ENCODE results near the gene POR. TPM values are rescaled to one million over a fixed set of nuclear protein-coding genes. Genes with fewer than 3 reads are reported as not detected.
"Not testable (repeated sequence)": the region's sequence is repeated elsewhere in the genome, so short reads cannot be mapped to it uniquely, and the experiment has no call there.

POR gene
- total RNA-seq, 2 experiments from 2014 or later, result 22.8 to 25.2 TPM

DNA sequence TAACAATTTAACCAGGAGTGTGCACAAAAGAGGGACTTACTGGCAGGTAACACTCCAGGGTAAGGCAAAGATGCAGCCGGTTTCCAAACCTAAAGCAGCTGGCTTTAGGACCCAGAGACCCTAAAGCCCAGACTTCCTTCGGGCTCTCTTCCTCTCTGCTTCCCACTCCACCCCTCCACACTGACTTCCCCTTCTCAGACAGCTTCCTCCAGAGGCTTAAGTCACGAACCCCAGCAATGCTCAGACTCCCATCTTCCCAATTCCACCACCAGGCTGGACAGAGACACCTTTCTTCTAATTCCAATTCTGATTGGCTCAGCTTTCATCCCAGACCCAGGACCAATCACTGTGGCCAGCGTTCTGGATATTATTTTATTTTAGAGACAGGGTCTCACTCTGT is 108.0 kb downstream of the POR start:
- peaks cover 16% of the 10 kb centered on the region for H3K36me3 Mint-ChIP-seq (ENCODE audit: low read depth)
- H3K4me1 Mint-ChIP-seq (ENCODE audit: low read depth), result peaks cover 8% of the 10 kb centered on the region
- ChIA-PET POLR2A (interaction anchor here (0.9 to 1.1 kb wide), 2 partner anchors 12 to 157 kb away, joined by 3 to 4 read pairs; no protein-coding TSS in a partner anchor), CTCF (interaction anchor here (6.5 kb wide), 1 partner anchor 158 kb away, joined by 80 read pairs; no protein-coding TSS in a partner anchor)
- intact Hi-C loops (cut with micrococcal nuclease), result no loop called here
- H3K27me3 Mint-ChIP-seq, result no peaks in the 10 kb centered on the region
- no peaks in the 10 kb centered on the region for H3K9me3 Mint-ChIP-seq
- H3K27ac Mint-ChIP-seq, result no peak overlapping the region
- ATAC-seq (no peak), DNase-seq (no peak)
- no peak overlapping the region for H3K4me3 Mint-ChIP-seq
- TF ChIP-seq, protein P1, sequence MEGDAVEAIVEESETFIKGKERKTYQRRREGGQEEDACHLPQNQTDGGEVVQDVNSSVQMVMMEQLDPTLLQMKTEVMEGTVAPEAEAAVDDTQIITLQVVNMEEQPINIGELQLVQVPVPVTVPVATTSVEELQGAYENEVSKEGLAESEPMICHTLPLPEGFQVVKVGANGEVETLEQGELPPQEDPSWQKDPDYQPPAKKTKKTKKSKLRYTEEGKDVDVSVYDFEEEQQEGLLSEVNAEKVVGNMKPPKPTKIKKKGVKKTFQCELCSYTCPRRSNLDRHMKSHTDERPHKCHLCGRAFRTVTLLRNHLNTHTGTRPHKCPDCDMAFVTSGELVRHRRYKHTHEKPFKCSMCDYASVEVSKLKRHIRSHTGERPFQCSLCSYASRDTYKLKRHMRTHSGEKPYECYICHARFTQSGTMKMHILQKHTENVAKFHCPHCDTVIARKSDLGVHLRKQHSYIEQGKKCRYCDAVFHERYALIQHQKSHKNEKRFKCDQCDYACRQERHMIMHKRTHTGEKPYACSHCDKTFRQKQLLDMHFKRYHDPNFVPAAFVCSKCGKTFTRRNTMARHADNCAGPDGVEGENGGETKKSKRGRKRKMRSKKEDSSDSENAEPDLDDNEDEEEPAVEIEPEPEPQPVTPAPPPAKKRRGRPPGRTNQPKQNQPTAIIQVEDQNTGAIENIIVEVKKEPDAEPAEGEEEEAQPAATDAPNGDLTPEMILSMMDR (IDR thresholded peaks at IDR 0.05), result no peak

DNA sequence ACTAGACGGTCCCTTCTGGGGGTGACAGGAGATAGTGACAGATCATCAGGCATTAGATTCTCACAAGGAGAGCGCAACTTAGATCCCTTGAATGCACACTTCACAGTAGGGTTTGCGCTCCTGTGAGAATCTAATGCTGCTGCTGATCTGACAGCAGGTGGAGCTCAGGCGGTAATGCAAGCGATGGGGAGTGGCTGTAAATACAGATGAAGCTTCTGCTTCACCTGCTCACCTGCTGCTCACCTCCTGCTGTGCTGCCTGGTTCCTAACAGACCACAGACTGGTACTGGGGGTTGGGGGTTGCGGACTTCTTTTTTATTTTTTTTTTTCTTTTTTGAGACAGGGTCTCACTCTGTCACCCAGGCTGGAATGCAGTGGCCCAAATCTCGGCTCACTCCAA is 114.7 kb downstream of the POR start:
- POLR2A ChIA-PET, result not testable (repeated sequence)

DNA sequence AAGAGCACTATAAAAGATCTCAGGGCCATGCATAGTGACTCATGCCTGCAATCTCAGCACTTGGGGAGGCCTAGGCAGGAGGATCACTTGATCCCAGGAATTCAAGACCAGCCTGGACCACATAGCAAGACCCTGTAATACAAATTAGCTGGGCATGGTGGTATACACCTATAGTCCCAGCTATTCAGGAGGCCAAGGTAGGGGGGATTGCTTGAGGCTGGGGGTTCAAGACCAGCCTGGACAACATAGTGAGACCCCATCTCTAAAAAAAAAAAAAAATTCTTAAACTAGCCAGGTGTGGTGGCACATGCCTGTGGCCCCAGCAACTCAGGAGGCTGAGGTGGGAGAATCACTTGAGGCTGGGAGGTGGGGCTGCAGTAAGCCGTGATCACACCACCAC is 117.0 kb downstream of the POR start:
- Mint-ChIP-seq H3K27ac (no peak overlapping the region), H3K4me3 (no peak overlapping the region), H3K4me1 (ENCODE audit: low read depth) (peaks cover 5% of the 10 kb centered on the region), H3K9me3 (no peaks in the 10 kb centered on the region), H3K27me3 (no peaks in the 10 kb centered on the region), H3K36me3 (ENCODE audit: low read depth) (peaks cover 4% of the 10 kb centered on the region)
- intact Hi-C loops (cut with micrococcal nuclease), result no loop called here
- TF ChIP-seq, protein P1 (IDR thresholded peaks at IDR 0.05), result no peak
- ChIA-PET CTCF (interaction anchor here (1.2 kb wide), 1 partner anchor 12 kb away, joined by 3 read pairs; no protein-coding TSS in a partner anchor), POLR2A (no interaction called here)
- DNase-seq (no peak), ATAC-seq (no peak)

More for the DNA sequence above, 114.7 kb downstream of the POR start:
- ATAC-seq; H3K4me3 Mint-ChIP-seq; H3K36me3 Mint-ChIP-seq (ENCODE audit: low read depth); DNase-seq; H3K27ac Mint-ChIP-seq; H3K4me1 Mint-ChIP-seq (ENCODE audit: low read depth); intact Hi-C loops (cut with micrococcal nuclease); H3K9me3 Mint-ChIP-seq; H3K27me3 Mint-ChIP-seq: not testable (repeated sequence)
- CTCF ChIA-PET, result interaction anchor here (2.3 kb wide), 1 partner anchor 9 kb away, joined by 12 read pairs; no protein-coding TSS in a partner anchor

Small RNA genes lying within 50 kb of the gene (microRNA-seq; reads per million reads assigned to microRNA genes)
- not detected for gene MIR4651 (ENCODE audit: borderline microRNAs expressed, borderline replicate concordance)

Other genes starting within 250 kb of the POR start
- gene HIP1, start 176.2 kb upstream of the POR start, total RNA-seq, result 1 to 10 TPM; 5.2 to 5.6 TPM
- gene CCL26, start 142.9 kb upstream of the POR start, total RNA-seq, result not detected
- gene CCL24, start 101.3 kb upstream of the POR start, total RNA-seq, result not detected
- gene RHBDD2, start 36.1 kb upstream of the POR start, total RNA-seq, result 10 to 100 TPM; 21.7 to 23.1 TPM
- gene TMEM120A, start 79.4 kb downstream of the POR start, total RNA-seq, result 10 to 100 TPM; 12.2 to 12.4 TPM
- gene STYXL1, start 132.8 kb downstream of the POR start, total RNA-seq, result 10 to 100 TPM; 25.9 to 26.9 TPM
- 100 to 1,000 TPM; 278 to 292 TPM for gene MDH2, start 133.0 kb downstream of the POR start, total RNA-seq

Measured in activated CD8-positive, alpha-beta T cell treated with anti-CD3 and anti-CD28 coated beads for 36 hours (primary cell).